ENCODE measurements around the gene AOPEP.

AOPEP gene

DNA sequence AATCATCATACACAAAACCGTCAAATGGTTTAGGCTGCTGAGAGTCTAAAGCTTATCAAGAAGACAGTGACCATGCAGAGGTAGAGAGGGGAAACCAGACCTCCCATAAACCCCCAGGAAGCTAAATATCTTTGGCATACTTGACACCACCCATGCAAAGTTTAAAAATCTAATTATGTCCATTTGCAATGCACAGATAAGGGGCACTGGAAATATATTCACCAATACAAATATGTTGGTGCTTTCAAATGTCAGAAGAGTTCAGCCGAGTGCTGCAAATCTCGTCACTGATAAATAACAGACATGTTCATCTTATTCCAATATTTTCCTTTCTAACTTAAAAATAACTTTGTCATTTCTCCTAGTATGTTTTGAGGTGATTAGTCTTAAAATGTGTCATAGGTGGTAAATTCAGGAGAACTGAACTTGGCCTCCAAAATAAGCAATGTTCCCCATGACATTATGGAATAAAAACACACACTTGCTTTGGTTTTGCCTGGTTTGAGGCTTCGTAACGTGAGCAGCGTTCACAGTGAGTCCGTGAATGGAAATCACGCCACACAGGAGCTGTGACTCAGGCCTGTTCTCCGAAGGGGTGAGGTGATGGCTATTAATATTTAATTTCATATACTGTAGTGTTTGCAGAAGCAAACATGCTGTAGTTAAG, 182.2 kb downstream of the AOPEP start:
- peaks cover 5% of the 10 kb centered on the region for H3K36me3 Mint-ChIP-seq (ENCODE audit: insufficient read depth)
- H3K4me3 Mint-ChIP-seq = no peak overlapping the region
- ATAC-seq (replicated peaks) (no peak), DNase-seq (no peak)
- no peaks in the 10 kb centered on the region for H3K9me3 Mint-ChIP-seq
- H3K27ac Mint-ChIP-seq = no peak overlapping the region
- H3K4me1 Mint-ChIP-seq (ENCODE audit: low read depth in 2 of 2) = peaks cover 0 to 5% of the 10 kb centered on the region in 2 donors
- no peaks in the 10 kb centered on the region for H3K27me3 Mint-ChIP-seq

GRCh38 chr9:94909250-94909894, 182.9 kb downstream of the AOPEP start:
- DNase-seq = no peak
- H3K36me3 Mint-ChIP-seq (ENCODE audit: insufficient read depth) = peaks cover 5% of the 10 kb centered on the region
- no peaks in the 10 kb centered on the region for H3K9me3 Mint-ChIP-seq
- peaks cover 0 to 5% of the 10 kb centered on the region in 2 donors for H3K4me1 Mint-ChIP-seq (ENCODE audit: low read depth in 2 of 2)
- no peak for ATAC-seq (replicated peaks)
- no peak overlapping the region for H3K27ac Mint-ChIP-seq
- no peaks in the 10 kb centered on the region for H3K27me3 Mint-ChIP-seq
- no peak overlapping the region for H3K4me3 Mint-ChIP-seq

- H3K4me3 Mint-ChIP-seq = no peak overlapping the region
- no peaks in the 10 kb centered on the region for H3K27me3 Mint-ChIP-seq
- peaks cover 5% of the 10 kb centered on the region for H3K36me3 Mint-ChIP-seq (ENCODE audit: insufficient read depth)
- peaks cover 0 to 5% of the 10 kb centered on the region in 2 donors for H3K4me1 Mint-ChIP-seq (ENCODE audit: low read depth in 2 of 2)
- ATAC-seq (replicated peaks) (no peak), DNase-seq (no peak)
- H3K27ac Mint-ChIP-seq = no peak overlapping the region
- H3K9me3 Mint-ChIP-seq = no peaks in the 10 kb centered on the region
Measured at GRCh38 chr9:94909965-94910730, 183.6 kb downstream of the AOPEP start.

GRCh38 chr9:94911211-94911610, 184.7 kb downstream of the AOPEP start:
- H3K36me3 Mint-ChIP-seq (ENCODE audit: insufficient read depth) = peaks cover 5% of the 10 kb centered on the region
- no peak overlapping the region for H3K27ac Mint-ChIP-seq
- peaks cover 0 to 5% of the 10 kb centered on the region in 2 donors for H3K4me1 Mint-ChIP-seq (ENCODE audit: low read depth in 2 of 2)
- H3K27me3 Mint-ChIP-seq = no peaks in the 10 kb centered on the region
- H3K4me3 Mint-ChIP-seq = no peak overlapping the region
- ATAC-seq (replicated peaks) (no peak), DNase-seq (no peak)
- H3K9me3 Mint-ChIP-seq = no peaks in the 10 kb centered on the region

DNA sequence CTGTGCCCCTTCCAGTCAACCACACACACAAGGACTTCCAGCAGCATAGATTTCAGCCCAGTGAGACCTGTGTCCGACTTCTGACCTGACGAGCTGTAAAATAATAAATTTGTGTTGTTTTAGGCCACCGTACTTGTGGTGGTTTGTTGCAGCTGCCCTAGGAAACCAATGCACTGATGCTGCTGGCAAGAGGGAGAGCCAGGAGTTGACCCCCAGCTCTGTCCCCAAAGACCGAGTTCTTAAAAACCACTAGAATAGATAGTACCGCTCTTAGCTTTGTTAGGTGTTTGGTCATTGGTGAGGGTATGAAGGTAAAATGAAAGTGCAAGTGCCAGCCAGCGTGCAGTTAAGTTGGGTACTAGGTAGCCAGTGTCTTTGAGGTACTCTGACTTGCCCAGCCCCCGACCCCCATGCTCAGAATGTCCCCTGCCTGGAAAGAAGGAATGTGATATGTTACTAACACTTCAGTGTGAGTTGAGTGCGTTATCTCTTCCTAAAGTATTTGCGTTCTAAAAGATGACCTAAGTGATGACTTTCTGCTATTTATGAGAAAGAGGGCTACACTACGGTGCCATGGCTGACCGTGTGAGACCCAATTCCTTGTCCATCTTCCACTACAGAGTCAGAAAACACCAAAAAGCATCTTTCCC, 185.6 kb downstream of the AOPEP start:
- Mint-ChIP-seq H3K27me3 (no peaks in the 10 kb centered on the region), H3K27ac (no peak overlapping the region), H3K36me3 (ENCODE audit: insufficient read depth) (peaks cover 5% of the 10 kb centered on the region), H3K9me3 (no peaks in the 10 kb centered on the region), H3K4me3 (no peak overlapping the region), H3K4me1 (ENCODE audit: low read depth in 2 of 2) (peaks cover 0 to 4% of the 10 kb centered on the region in 2 donors)
- no peak for DNase-seq
- no peak for ATAC-seq (replicated peaks)

GRCh38 chr9:94912700-94913249, 186.3 kb downstream of the AOPEP start:
- no peak for DNase-seq
- no peak for ATAC-seq (replicated peaks)
- H3K4me1 Mint-ChIP-seq (ENCODE audit: low read depth in 2 of 2) = peaks cover 2 to 4% of the 10 kb centered on the region in 2 donors
- H3K4me3 Mint-ChIP-seq = no peak overlapping the region
- H3K9me3 Mint-ChIP-seq = no peaks in the 10 kb centered on the region
- H3K36me3 Mint-ChIP-seq (ENCODE audit: insufficient read depth) = peaks cover 2% of the 10 kb centered on the region
- H3K27me3 Mint-ChIP-seq = no peaks in the 10 kb centered on the region
- H3K27ac Mint-ChIP-seq = no peak overlapping the region

- H3K27me3 Mint-ChIP-seq = no peaks in the 10 kb centered on the region
- H3K9me3 Mint-ChIP-seq = no peaks in the 10 kb centered on the region
- ATAC-seq (replicated peaks) (no peak), DNase-seq (no peak)
- H3K27ac Mint-ChIP-seq = no peak overlapping the region
- no peak overlapping the region for H3K4me3 Mint-ChIP-seq
- peaks cover 3 to 6% of the 10 kb centered on the region in 2 donors for H3K4me1 Mint-ChIP-seq (ENCODE audit: low read depth in 2 of 2)
- no peaks in the 10 kb centered on the region for H3K36me3 Mint-ChIP-seq (ENCODE audit: insufficient read depth)
Measured at GRCh38 chr9:94913550-94913949, 187.1 kb downstream of the AOPEP start.

DNA sequence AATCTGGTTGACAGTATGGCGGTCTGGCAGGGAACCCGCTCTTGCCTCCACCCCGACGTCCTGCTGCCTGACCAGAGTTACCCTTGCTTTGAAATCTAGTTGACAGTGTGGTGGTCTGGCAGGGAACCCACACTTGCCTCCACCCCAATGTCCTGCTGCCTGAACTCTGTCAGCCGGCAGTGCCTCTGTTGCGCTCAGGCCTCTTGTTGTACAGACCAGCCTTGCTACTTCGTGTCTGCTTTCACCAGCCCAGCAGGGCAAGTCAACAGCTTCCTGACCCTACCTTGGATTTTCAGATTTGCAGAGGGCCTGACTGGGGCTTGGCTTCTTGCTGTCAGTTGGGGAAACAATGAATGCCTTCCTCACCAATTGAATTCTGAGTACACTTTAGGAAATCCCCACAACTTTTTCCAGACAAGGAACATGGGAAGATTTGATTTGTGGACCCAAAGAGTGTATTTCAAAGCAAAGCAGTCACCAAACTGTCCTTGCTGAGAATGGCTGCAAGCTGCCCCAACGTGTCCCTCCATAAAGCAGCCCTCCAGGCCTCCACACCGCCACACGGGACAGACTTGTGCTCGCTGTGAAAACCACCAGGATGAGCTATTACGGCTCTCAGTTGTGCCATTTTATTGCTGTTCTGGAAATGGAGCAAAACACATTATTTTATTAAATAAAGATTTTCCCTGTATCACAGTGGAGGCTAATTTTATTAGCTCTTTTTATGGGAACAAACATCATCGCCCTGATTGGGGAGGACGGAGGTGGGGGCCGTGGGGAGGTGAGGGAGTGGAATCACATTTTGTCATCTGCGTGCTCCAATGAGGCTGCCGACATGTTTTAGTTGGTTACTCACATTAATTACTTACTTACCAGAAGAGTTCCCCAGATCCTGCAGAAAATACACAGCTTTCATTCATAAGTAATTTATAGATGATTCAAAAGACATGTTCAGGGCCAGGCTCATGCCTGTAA, 189.3 kb downstream of the AOPEP start:
- Mint-ChIP-seq H3K4me3 (no peak overlapping the region), H3K9me3 (no peaks in the 10 kb centered on the region), H3K4me1 (ENCODE audit: low read depth in 2 of 2) (peaks cover 3 to 6% of the 10 kb centered on the region in 2 donors), H3K27me3 (no peaks in the 10 kb centered on the region), H3K27ac (peak overlapping the region in 1 of 2 donors; percentile 81), H3K36me3 (ENCODE audit: insufficient read depth) (no peaks in the 10 kb centered on the region)
- ATAC-seq (replicated peaks) = no peak
- DNase-seq = no peak

DNA sequence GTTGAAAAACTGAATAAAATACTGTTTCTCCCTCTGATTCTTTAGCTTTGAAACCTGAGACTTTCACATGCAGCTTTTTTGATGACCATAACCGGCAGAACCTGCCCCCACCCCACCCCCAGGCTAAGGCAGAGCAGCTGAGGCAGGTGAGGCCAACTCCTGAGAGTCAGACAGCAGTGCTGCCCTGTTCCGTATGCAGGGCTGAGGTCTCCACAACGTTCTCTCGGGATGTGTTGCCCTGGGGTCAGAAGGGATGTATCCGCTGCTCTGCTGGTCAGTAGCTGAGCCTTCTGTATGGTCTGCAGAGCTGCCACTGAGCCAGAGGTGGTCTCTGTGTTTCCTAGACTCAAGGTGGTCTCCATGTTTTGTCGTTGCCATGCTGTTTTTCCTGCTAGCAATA, 190.5 kb downstream of the AOPEP start:
- Mint-ChIP-seq H3K27ac (no peak overlapping the region), H3K27me3 (no peaks in the 10 kb centered on the region), H3K36me3 (ENCODE audit: insufficient read depth) (no peaks in the 10 kb centered on the region), H3K4me1 (ENCODE audit: low read depth in 2 of 2) (peaks cover 3 to 6% of the 10 kb centered on the region in 2 donors), H3K4me3 (no peak overlapping the region), H3K9me3 (no peaks in the 10 kb centered on the region)
- DNase-seq (no peak), ATAC-seq (replicated peaks) (no peak)

- H3K9me3 Mint-ChIP-seq = no peaks in the 10 kb centered on the region
- no peaks in the 10 kb centered on the region for H3K27me3 Mint-ChIP-seq
- peak overlapping the region in 1 of 2 donors; percentile 16 for H3K27ac Mint-ChIP-seq
- H3K4me1 Mint-ChIP-seq (ENCODE audit: low read depth in 2 of 2) = peaks cover 3 to 6% of the 10 kb centered on the region in 2 donors
- no peak overlapping the region for H3K4me3 Mint-ChIP-seq
- ATAC-seq (replicated peaks) = peak; percentile 78
- peak; percentile 4 to 19 (median 7) for DNase-seq
- H3K36me3 Mint-ChIP-seq (ENCODE audit: insufficient read depth) = no peaks in the 10 kb centered on the region
Measured at GRCh38 chr9:94918038-94918753, 191.7 kb downstream of the AOPEP start.

DNA sequence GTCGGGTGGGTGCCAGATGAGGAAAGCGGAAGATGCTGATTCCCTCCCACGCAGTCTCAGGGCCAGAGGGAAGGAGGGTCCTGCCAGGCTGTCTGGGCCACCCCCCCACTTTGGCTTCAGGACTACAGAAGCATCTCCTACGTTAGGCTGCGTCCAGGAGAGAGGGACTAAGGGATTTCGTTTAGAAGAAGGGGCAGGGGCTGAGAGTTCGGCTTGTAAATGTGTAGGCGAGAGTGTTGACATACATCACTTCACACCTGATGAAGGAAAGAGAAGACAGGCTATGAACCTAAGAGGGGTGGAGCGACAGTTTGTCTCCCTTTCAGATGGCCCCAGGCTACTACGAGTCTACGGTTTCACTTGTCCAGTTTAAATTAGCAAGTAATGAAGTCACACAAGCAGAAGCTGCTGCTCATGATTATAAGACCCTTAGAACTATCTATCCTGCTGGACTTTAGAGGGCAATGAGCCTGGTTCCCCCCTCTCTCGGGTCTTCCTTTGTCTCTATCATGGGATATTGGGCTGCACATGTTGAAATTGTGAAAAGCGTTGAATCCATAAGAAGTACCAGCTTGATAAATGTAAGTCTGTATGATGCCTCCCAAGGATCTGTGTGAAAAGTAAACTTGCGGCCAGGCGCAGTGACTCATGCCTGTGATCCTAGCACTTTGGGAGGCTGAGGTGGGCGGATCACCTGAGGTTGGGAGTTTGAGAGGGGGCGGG, 193.0 kb downstream of the AOPEP start:
- no peak for ATAC-seq (replicated peaks)
- no peak overlapping the region for H3K27ac Mint-ChIP-seq
- H3K4me1 Mint-ChIP-seq (ENCODE audit: low read depth in 2 of 2) = peaks cover 3 to 6% of the 10 kb centered on the region in 2 donors
- no peak overlapping the region for H3K4me3 Mint-ChIP-seq
- H3K9me3 Mint-ChIP-seq = no peaks in the 10 kb centered on the region
- H3K36me3 Mint-ChIP-seq (ENCODE audit: insufficient read depth) = no peaks in the 10 kb centered on the region
- no peaks in the 10 kb centered on the region for H3K27me3 Mint-ChIP-seq
- no peak for DNase-seq

All from effector memory CD8-positive, alpha-beta T cell (primary cell).